ENCODE results near the gene LIME1.

DNA sequence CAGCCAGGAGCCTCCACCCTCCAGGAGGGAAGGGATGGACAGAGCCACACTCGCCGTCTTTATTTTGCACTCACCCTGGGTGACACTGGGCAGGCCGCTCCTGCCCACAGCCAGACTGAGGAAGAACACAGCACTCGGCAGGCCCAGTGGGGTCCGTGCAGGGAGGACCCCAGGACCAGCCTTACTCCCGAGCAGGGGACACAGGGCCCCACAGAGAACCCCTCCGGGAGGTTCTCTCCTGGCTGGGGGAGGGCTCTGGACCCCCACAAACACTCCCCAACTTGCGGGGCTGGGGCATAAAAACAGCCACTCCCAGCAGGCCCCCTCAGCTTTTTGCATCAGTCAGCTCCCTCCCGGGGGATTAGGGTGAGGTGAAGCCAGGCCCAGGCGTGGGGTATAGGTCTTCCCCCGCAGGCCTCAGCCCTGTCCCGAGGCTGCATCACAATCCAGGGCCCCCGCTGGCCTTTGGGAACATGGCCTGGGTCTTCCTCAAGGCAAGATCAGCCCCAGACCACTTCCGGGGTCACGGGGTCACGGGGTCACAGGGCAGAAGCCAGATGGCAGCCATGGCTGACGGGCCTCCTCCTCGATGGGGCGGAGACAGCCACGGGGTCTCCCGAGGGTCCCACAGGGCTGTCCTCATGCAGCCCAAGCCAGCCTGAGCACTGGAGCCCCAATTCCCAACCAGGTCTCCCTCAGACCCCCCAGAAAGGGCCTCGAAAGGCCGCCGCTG is 36.8 kb upstream of the LIME1 start:
- no peak for TF ChIP-seq GABPA (IDR thresholded peaks at IDR 0.05 in 1 of 2, conservative IDR thresholded peaks at IDR 0.05 in 1 of 2)
- TF ChIP-seq, protein P1, sequence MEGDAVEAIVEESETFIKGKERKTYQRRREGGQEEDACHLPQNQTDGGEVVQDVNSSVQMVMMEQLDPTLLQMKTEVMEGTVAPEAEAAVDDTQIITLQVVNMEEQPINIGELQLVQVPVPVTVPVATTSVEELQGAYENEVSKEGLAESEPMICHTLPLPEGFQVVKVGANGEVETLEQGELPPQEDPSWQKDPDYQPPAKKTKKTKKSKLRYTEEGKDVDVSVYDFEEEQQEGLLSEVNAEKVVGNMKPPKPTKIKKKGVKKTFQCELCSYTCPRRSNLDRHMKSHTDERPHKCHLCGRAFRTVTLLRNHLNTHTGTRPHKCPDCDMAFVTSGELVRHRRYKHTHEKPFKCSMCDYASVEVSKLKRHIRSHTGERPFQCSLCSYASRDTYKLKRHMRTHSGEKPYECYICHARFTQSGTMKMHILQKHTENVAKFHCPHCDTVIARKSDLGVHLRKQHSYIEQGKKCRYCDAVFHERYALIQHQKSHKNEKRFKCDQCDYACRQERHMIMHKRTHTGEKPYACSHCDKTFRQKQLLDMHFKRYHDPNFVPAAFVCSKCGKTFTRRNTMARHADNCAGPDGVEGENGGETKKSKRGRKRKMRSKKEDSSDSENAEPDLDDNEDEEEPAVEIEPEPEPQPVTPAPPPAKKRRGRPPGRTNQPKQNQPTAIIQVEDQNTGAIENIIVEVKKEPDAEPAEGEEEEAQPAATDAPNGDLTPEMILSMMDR (IDR thresholded peaks at IDR 0.05; ENCODE audit: low read depth, low read length, missing input control): no peak
- no peak for TF ChIP-seq TAF1 (conservative IDR thresholded peaks at IDR 0.05)
- no peak for TF ChIP-seq SP1 (IDR thresholded peaks at IDR 0.05)
- TF ChIP-seq, protein P2, sequence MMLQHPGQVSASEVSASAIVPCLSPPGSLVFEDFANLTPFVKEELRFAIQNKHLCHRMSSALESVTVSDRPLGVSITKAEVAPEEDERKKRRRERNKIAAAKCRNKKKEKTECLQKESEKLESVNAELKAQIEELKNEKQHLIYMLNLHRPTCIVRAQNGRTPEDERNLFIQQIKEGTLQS (IDR thresholded peaks at IDR 0.05): no peak

Data from liver (tissue), 3 donors.